Measurements from ENCODE around the gene CRACDL. TPM values are rescaled to one million over a fixed set of nuclear protein-coding genes. Genes with fewer than 3 reads are reported as not detected.

Gene CRACDL
- total RNA-seq, 1 donor from 2014 or later: 17.8 TPM

- DNase-seq: no peak
Measured at GRCh38 chr2:98769784-98770183, 166.2 kb downstream of the CRACDL start.

DNA sequence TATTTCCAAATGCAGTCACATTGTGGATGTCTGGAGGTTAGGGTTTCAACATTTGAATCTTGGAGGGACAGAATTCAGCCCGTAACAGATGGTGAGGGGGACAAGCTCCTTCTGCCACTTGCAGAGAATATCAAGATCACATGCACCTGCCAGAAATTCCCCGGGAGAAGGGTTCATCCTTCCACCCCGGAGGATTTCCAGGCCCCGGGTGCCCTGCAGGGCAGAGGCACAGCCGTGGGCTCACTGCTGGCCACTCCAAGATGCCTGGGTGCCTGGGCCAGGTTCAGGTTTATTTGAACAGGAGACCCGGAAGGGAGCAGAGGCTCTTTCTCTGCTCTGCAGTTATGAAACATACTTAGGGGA is 166.9 kb downstream of the CRACDL start:
- H3K4me1 ChIP-seq: peaks cover 41% of the 10 kb centered on the region
- no peaks in the 10 kb centered on the region for H3K36me3 ChIP-seq
- intact Hi-C loops (cut with DNase I): no loop called here
- no peak overlapping the region for H3K27ac ChIP-seq
- DNase-seq (no peak), ATAC-seq (no peak)
- H3K4me3 ChIP-seq: no peak overlapping the region
- no peaks in the 10 kb centered on the region for H3K27me3 ChIP-seq (ENCODE audit: low read depth)
- H3K9me3 ChIP-seq: no peaks in the 10 kb centered on the region
- TF ChIP-seq, protein P1, sequence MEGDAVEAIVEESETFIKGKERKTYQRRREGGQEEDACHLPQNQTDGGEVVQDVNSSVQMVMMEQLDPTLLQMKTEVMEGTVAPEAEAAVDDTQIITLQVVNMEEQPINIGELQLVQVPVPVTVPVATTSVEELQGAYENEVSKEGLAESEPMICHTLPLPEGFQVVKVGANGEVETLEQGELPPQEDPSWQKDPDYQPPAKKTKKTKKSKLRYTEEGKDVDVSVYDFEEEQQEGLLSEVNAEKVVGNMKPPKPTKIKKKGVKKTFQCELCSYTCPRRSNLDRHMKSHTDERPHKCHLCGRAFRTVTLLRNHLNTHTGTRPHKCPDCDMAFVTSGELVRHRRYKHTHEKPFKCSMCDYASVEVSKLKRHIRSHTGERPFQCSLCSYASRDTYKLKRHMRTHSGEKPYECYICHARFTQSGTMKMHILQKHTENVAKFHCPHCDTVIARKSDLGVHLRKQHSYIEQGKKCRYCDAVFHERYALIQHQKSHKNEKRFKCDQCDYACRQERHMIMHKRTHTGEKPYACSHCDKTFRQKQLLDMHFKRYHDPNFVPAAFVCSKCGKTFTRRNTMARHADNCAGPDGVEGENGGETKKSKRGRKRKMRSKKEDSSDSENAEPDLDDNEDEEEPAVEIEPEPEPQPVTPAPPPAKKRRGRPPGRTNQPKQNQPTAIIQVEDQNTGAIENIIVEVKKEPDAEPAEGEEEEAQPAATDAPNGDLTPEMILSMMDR (IDR thresholded peaks at IDR 0.05): no peak

More at GRCh38 chr2:98769784-98770183, 166.2 kb downstream of the CRACDL start:
- H3K4me3 ChIP-seq: no peak overlapping the region
- H3K27ac ChIP-seq: no peak overlapping the region
- H3K4me1 ChIP-seq: peaks cover 40% of the 10 kb centered on the region
- no peaks in the 10 kb centered on the region for H3K36me3 ChIP-seq
- no peaks in the 10 kb centered on the region for H3K9me3 ChIP-seq
- intact Hi-C loops (cut with DNase I): no loop called here
- ATAC-seq: no peak
- H3K27me3 ChIP-seq (ENCODE audit: low read depth): no peaks in the 10 kb centered on the region
- TF ChIP-seq, protein P1 (IDR thresholded peaks at IDR 0.05): no peak

GRCh38 chr2:98768384-98769113 is 167.5 kb downstream of the CRACDL start:
- Histone ChIP-seq H3K4me1 (peaks cover 46% of the 10 kb centered on the region), H3K27me3 (ENCODE audit: low read depth) (no peaks in the 10 kb centered on the region), H3K9me3 (no peaks in the 10 kb centered on the region), H3K4me3 (no peak overlapping the region), H3K36me3 (no peaks in the 10 kb centered on the region), H3K27ac (peak overlapping the region; percentile 5)
- TF ChIP-seq, protein P1 (IDR thresholded peaks at IDR 0.05): no peak
- intact Hi-C loops (cut with DNase I): no loop called here
- DNase-seq (no peak), ATAC-seq (peak in 1 of 2 donors; percentile 9)

- TF ChIP-seq, protein P1 (IDR thresholded peaks at IDR 0.05): no peak
Measured at GRCh38 chr2:98764499-98764898, 171.5 kb downstream of the CRACDL start.

GRCh38 chr2:98763209-98763951 is 172.6 kb downstream of the CRACDL start:
- Histone ChIP-seq H3K9me3 (no peaks in the 10 kb centered on the region), H3K36me3 (no peaks in the 10 kb centered on the region), H3K27ac (no peak overlapping the region), H3K4me3 (no peak overlapping the region), H3K4me1 (peaks cover 38% of the 10 kb centered on the region), H3K27me3 (ENCODE audit: low read depth) (no peaks in the 10 kb centered on the region)
- ATAC-seq: no peak
- intact Hi-C loops (cut with DNase I): no loop called here
- TF ChIP-seq, protein P1 (IDR thresholded peaks at IDR 0.05): no peak
- DNase-seq: no peak

More at GRCh38 chr2:98764499-98764898, 171.5 kb downstream of the CRACDL start:
- no peak overlapping the region for H3K27ac ChIP-seq
- no peaks in the 10 kb centered on the region for H3K9me3 ChIP-seq
- intact Hi-C loops (cut with DNase I): no loop called here
- H3K36me3 ChIP-seq: no peaks in the 10 kb centered on the region
- H3K27me3 ChIP-seq (ENCODE audit: low read depth): no peaks in the 10 kb centered on the region
- H3K4me3 ChIP-seq: no peak overlapping the region
- DNase-seq: no peak
- H3K4me1 ChIP-seq: peaks cover 42% of the 10 kb centered on the region
- ATAC-seq: peak in 1 of 2 donors; percentile 20

Measured in lower lobe of right lung (tissue), 2 donors.